Measurements from ENCODE around the gene DDRGK1. TPM values are rescaled to one million over a fixed set of nuclear protein-coding genes. Genes with fewer than 3 reads are reported as not detected.
A peak's percentile ranks its signal among the peaks of the same experiment; 100 is the strongest.

The DDRGK1 gene
- total and polyA plus RNA-seq, 2 of the 4 experiments (the other 2 are of a cell fraction) = 12.2 to 29.6 TPM

DNA sequence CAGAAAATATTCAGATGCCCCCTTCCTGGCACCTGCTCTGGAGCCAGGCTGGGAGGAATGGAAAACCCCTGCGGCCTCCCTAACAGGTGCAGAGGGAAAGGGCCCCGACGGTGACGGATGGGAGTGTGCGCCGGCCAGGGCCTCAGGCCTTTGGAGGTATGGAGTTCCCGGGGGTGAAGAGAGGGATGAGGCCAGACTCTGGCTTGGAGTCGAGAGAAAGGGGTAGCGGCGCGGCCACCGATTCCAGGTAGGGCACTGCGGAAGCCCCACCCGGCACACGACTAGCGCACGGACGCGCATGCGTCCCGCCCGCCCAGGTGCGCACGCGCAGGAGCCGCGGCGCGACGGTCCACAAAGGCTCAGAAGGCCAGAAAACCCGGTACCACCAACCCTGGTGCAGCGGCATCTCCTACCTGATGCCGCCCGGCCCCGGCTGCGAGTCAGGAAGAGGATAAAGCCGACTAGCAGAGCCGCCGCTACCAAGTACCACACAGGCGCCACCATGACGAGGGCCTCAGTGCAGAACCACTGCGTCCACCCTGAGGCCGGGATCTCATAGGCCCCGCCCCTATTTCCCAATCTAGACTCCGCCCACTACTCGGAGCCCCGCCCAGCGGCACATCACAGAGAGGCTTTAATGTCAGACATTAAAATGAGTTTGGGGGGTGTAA lies at the start of gene DDRGK1 (continued):
- TF ChIP-seq NFE2L2 (IDR thresholded peaks at IDR 0.05; ENCODE audit: low read depth, low read length) (no peak), MAZ (IDR thresholded peaks at IDR 0.05; ENCODE audit: borderline replicate concordance, low read depth, low read length) (no peak; the same call in 1 of the 2 replicates), RCOR1 (IDR thresholded peaks at IDR 0.05; ENCODE audit: insufficient replicate concordance, low read length) (no peak)

DNA sequence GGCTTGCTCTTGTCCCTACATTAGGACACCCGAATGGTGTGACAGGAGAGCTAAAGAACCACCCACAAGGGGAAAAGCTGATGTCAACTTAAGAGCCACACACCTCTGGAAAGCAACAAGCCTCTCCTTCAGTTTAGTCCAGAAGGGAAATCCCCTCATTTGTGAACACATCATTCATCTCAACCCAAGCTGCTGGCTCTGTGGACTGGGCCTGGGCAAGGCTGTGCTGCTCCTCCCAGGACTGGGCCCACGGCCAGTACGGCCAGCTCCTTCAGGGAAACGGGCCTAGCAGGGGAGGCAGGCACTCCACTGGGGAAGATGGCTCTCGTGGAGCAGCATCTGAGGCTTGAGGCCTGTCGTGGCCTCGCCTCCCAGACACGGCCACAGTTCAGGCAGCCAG lies 47.3 kb upstream of the DDRGK1 start:
- DNase-seq (peak; percentile 67), ATAC-seq (ENCODE audit: low read depth) (peak; percentile 30; the same call in 1 of the 2 replicates)
- intact Hi-C loops (cut with micrococcal nuclease) (no loop called here), dilution Hi-C loops (cut with HindIII; ENCODE audit: low sequenced_read_pairs, unreplicated experiment) (no loop called here), in situ Hi-C loops (cut with MboI; ENCODE audit: low sequenced_read_pairs) (no loop called here)
- H2AK5ac ChIP-seq (ENCODE audit: low read depth, low read length) = no peak overlapping the region
- no peak overlapping the region for H3K23ac ChIP-seq (ENCODE audit: low read depth, low read length)
- no peaks in the 10 kb centered on the region for H4K20me1 ChIP-seq (ENCODE audit: insufficient read depth, low read length)
- no peak overlapping the region for H3K4me3 ChIP-seq (ENCODE audit: insufficient read depth, low read depth, low read length)
- BruUV-seq (replicated peaks) = no TSS peak
- no peak overlapping the region for H2AFZ ChIP-seq (replicated peaks; ENCODE audit: low read length, poor library complexity)
- no peak overlapping the region for H3K27ac ChIP-seq (ENCODE audit: insufficient read depth, low read length)
- no peaks in the 10 kb centered on the region for H3K79me1 ChIP-seq (ENCODE audit: low read depth in 1 of 2, low read length in 2 of 2)
- no peak overlapping the region for H4K8ac ChIP-seq (ENCODE audit: low read depth in 2 of 2, low read length in 2 of 2)
- H3K36me3 ChIP-seq (ENCODE audit: control insufficient read depth, insufficient read depth, low read length) = peaks cover 40% of the 10 kb centered on the region
- no peaks in the 10 kb centered on the region for H3K9me1 ChIP-seq (ENCODE audit: insufficient read depth, low read length)
- H2AK9ac ChIP-seq (replicated peaks; ENCODE audit: low read depth, low read length, poor library complexity) = no peak overlapping the region
- ChIA-PET CTCF (no interaction called here), POLR2A (ENCODE audit: unreplicated experiment) (no interaction called here)
- H4K91ac ChIP-seq (ENCODE audit: insufficient read depth, low read depth, low read length) = no peak overlapping the region
- no peak overlapping the region for H3K9ac ChIP-seq (ENCODE audit: low read depth, low read length)
- H3K56ac ChIP-seq (ENCODE audit: extremely low read depth, insufficient read depth, low read length) = no peak overlapping the region
- no peak overlapping the region for H2BK20ac ChIP-seq (ENCODE audit: low read depth, low read length)
- no peak overlapping the region for H2BK120ac ChIP-seq (ENCODE audit: low read depth, low read length)
- 47% methylated on average over 2 of the region's 8 CpGs; no CpG with 5 or more reads in 1 of the 2 experiments for WGBS, 2 experiments (ENCODE audit: extremely low coverage in 2 of 2, insufficient read length in 1 of 2)
- no peak overlapping the region for H3K4me2 ChIP-seq (ENCODE audit: low read depth, low read length)
- H3K4me1 ChIP-seq (ENCODE audit: control insufficient read depth, insufficient read depth, low read length) = no peaks in the 10 kb centered on the region
- H2BK15ac ChIP-seq (ENCODE audit: low read depth, low read length) = no peak overlapping the region
- H3K18ac ChIP-seq (ENCODE audit: low read depth, low read length) = no peak overlapping the region
- H3K4ac ChIP-seq (ENCODE audit: low read depth, low read length) = no peak overlapping the region
- H3K9me3 ChIP-seq (ENCODE audit: control insufficient read depth, insufficient read depth, low read length) = no peaks in the 10 kb centered on the region
- no peak overlapping the region for H2BK5ac ChIP-seq (ENCODE audit: low read depth, low read length, poor library complexity, severe bottlenecking)
- no peak overlapping the region for H4K5ac ChIP-seq (ENCODE audit: low read depth, low read length)
- peaks cover 6% of the 10 kb centered on the region; the same call in 1 of the 2 replicates for H3K27me3 ChIP-seq (ENCODE audit: control insufficient read depth, insufficient read depth, low read length)
- H3K14ac ChIP-seq (replicated peaks; ENCODE audit: low read depth, low read length) = no peak overlapping the region
- TF ChIP-seq RAD21 (IDR thresholded peaks at IDR 0.05; ENCODE audit: low read length) = no peak
- TF ChIP-seq NFE2L2 (IDR thresholded peaks at IDR 0.05; ENCODE audit: low read depth, low read length) = no peak
- TF ChIP-seq, protein P1, sequence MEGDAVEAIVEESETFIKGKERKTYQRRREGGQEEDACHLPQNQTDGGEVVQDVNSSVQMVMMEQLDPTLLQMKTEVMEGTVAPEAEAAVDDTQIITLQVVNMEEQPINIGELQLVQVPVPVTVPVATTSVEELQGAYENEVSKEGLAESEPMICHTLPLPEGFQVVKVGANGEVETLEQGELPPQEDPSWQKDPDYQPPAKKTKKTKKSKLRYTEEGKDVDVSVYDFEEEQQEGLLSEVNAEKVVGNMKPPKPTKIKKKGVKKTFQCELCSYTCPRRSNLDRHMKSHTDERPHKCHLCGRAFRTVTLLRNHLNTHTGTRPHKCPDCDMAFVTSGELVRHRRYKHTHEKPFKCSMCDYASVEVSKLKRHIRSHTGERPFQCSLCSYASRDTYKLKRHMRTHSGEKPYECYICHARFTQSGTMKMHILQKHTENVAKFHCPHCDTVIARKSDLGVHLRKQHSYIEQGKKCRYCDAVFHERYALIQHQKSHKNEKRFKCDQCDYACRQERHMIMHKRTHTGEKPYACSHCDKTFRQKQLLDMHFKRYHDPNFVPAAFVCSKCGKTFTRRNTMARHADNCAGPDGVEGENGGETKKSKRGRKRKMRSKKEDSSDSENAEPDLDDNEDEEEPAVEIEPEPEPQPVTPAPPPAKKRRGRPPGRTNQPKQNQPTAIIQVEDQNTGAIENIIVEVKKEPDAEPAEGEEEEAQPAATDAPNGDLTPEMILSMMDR (conservative IDR thresholded peaks at IDR 0.05; ENCODE audit: low read depth, low read length) = no peak
- TF ChIP-seq RFX5 (IDR thresholded peaks at IDR 0.05; ENCODE audit: low read depth, low read length) = no peak
- no peak for TF ChIP-seq MAZ (IDR thresholded peaks at IDR 0.05; ENCODE audit: borderline replicate concordance, low read depth, low read length)
- TF ChIP-seq RCOR1 (IDR thresholded peaks at IDR 0.05; ENCODE audit: insufficient replicate concordance, low read length) = no peak
- no peak for TF ChIP-seq FOS (IDR thresholded peaks at IDR 0.05; ENCODE audit: low read depth, low read length)
- TF ChIP-seq MAFK (IDR thresholded peaks at IDR 0.05; ENCODE audit: low read depth, low read length) = no peak
- TF ChIP-seq POLR2A (IDR thresholded peaks at IDR 0.05; ENCODE audit: low read depth, low read length) = no peak
- no peak for TF ChIP-seq CEBPB (IDR thresholded peaks at IDR 0.05; ENCODE audit: low read depth, low read length)
- no peak for TF ChIP-seq SMC3 (IDR thresholded peaks at IDR 0.05; ENCODE audit: low read depth, low read length)
- no peak for TF ChIP-seq BHLHE40 (IDR thresholded peaks at IDR 0.05; ENCODE audit: low read depth, low read length)
- TF ChIP-seq, protein P2, sequence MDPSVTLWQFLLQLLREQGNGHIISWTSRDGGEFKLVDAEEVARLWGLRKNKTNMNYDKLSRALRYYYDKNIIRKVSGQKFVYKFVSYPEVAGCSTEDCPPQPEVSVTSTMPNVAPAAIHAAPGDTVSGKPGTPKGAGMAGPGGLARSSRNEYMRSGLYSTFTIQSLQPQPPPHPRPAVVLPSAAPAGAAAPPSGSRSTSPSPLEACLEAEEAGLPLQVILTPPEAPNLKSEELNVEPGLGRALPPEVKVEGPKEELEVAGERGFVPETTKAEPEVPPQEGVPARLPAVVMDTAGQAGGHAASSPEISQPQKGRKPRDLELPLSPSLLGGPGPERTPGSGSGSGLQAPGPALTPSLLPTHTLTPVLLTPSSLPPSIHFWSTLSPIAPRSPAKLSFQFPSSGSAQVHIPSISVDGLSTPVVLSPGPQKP (IDR thresholded peaks at IDR 0.05; ENCODE audit: borderline replicate concordance, low read depth, low read length) = no peak
- TF ChIP-seq CHD1 (IDR thresholded peaks at IDR 0.05; ENCODE audit: low read depth, low read length) = no peak

Data from IMR-90 (cell line).